Keratinocyte (primary cell): ENCODE data around the gene FRMD4B.

Source experiments
- EZH2 ChIP-seq: IDR thresholded peaks from one replicate; pipeline ENCODE4 v1.6.1; 2012; ENCODE audit warnings: inconsistent platforms, mild to moderate bottlenecking, low read length, moderate library complexity
- TF ChIP-seq, protein P1 (sequence below), 3 experiments: IDR thresholded peaks in 1 of 3; conservative IDR thresholded peaks in 1 of 3; optimal IDR thresholded peaks in 1 of 3; 2 replicates in 2 of 3; 3 replicates in 1 of 3; pipeline versions ENCODE3 to v1.5.1; 2011; ENCODE audit warnings: low read length in 3 of 3, mild to moderate bottlenecking in 3 of 3, moderate library complexity in 2 of 3, control low read depth in 1 of 3, inconsistent platforms in 1 of 3; ENCODE audit not compliant: insufficient read depth in 2 of 3; ENCODE audit errors: extremely low read depth in 1 of 3

DNA sequence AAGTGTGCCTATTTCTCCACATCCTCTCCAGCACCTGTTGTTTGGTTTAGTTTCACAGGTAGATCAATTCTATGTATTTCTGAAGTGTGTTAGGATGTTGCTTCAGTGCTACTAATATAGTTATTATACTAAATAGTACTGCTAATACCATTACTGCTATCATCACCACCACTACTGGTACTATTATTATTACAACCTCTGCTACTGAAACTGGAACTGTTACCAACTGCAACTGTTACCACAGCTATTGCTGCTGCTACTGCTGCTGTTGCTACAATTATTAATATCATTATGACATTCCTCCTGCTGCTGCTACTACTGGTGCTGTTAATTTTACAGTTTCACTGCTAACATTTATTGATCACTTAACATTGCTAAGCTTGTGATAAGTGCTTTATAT, 255.2 kb downstream of the FRMD4B start:
- TF ChIP-seq, protein P1, sequence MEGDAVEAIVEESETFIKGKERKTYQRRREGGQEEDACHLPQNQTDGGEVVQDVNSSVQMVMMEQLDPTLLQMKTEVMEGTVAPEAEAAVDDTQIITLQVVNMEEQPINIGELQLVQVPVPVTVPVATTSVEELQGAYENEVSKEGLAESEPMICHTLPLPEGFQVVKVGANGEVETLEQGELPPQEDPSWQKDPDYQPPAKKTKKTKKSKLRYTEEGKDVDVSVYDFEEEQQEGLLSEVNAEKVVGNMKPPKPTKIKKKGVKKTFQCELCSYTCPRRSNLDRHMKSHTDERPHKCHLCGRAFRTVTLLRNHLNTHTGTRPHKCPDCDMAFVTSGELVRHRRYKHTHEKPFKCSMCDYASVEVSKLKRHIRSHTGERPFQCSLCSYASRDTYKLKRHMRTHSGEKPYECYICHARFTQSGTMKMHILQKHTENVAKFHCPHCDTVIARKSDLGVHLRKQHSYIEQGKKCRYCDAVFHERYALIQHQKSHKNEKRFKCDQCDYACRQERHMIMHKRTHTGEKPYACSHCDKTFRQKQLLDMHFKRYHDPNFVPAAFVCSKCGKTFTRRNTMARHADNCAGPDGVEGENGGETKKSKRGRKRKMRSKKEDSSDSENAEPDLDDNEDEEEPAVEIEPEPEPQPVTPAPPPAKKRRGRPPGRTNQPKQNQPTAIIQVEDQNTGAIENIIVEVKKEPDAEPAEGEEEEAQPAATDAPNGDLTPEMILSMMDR (optimal IDR thresholded peaks at IDR 0.05 in 1 of 3, IDR thresholded peaks at IDR 0.05 in 1 of 3, conservative IDR thresholded peaks at IDR 0.05 in 1 of 3; ENCODE audit: extremely low read depth in 1 of 3, insufficient read depth in 2 of 3, low read length in 3 of 3) = no peak
- TF ChIP-seq EZH2 = no peak
